Measurements from ENCODE around the gene DDA1.

GRCh38 chr19:17306285-17306714 lies 3.1 kb upstream of the DDA1 start:
- TF ChIP-seq, protein P1, sequence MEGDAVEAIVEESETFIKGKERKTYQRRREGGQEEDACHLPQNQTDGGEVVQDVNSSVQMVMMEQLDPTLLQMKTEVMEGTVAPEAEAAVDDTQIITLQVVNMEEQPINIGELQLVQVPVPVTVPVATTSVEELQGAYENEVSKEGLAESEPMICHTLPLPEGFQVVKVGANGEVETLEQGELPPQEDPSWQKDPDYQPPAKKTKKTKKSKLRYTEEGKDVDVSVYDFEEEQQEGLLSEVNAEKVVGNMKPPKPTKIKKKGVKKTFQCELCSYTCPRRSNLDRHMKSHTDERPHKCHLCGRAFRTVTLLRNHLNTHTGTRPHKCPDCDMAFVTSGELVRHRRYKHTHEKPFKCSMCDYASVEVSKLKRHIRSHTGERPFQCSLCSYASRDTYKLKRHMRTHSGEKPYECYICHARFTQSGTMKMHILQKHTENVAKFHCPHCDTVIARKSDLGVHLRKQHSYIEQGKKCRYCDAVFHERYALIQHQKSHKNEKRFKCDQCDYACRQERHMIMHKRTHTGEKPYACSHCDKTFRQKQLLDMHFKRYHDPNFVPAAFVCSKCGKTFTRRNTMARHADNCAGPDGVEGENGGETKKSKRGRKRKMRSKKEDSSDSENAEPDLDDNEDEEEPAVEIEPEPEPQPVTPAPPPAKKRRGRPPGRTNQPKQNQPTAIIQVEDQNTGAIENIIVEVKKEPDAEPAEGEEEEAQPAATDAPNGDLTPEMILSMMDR (IDR thresholded peaks at IDR 0.05; ENCODE audit: low read length), result no peak
- no peak for TF ChIP-seq EZH2phosphoT487 (IDR thresholded peaks at IDR 0.05; ENCODE audit: low read length)
